Measurements from ENCODE around the gene KRTAP12-2.

DNA sequence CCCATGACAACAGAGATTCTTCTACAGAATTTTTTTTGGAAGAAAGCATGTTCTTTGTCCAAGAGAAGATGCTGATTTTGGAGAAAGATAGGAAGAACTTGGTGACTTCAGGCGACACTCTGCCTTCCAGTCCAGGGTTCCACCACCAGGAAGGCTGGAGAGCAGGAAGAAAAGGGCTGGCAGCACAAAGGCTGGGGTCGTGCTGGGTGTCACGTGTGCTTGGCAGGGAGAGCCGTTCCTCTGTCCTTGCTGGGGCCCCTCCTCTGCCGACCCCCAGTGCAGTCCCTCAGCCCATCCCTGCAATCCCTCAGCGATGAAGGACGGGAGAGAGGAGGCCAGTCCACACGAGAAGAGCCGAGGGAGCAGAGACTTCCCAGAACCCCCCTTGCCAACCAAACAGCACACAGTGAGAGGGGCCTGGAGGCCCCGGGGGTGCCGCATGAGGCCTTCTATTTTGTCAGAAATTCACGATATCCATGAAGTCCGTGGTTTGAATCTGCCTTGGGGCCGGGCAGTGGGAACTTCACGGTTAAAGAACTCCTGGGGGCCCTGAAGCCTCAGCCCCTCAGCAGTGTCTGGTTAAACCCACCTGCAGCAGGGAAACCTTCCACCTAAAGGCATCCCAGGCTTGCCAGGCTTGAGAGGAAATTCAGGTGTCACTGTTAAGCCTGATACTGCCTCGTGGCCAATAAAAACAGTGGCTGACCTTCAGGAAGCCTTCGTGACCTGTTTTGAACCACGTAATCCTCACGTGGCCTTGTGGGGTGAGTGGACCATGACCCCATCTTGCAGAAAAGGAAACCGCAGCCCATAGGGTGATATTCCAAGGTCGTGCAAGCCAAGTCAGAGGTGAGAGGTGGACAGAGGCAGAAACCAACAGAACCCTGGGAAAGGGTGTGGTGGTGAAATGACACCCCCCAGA lies 33.6 kb upstream of the KRTAP12-2 start:
- TF ChIP-seq, protein P1, sequence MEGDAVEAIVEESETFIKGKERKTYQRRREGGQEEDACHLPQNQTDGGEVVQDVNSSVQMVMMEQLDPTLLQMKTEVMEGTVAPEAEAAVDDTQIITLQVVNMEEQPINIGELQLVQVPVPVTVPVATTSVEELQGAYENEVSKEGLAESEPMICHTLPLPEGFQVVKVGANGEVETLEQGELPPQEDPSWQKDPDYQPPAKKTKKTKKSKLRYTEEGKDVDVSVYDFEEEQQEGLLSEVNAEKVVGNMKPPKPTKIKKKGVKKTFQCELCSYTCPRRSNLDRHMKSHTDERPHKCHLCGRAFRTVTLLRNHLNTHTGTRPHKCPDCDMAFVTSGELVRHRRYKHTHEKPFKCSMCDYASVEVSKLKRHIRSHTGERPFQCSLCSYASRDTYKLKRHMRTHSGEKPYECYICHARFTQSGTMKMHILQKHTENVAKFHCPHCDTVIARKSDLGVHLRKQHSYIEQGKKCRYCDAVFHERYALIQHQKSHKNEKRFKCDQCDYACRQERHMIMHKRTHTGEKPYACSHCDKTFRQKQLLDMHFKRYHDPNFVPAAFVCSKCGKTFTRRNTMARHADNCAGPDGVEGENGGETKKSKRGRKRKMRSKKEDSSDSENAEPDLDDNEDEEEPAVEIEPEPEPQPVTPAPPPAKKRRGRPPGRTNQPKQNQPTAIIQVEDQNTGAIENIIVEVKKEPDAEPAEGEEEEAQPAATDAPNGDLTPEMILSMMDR (conservative IDR thresholded peaks at IDR 0.05; ENCODE audit: low read length), result no peak
- TF ChIP-seq EZH2phosphoT487 (IDR thresholded peaks at IDR 0.05; ENCODE audit: borderline replicate concordance), result no peak

Measured in Loucy (cell line).